Activated CD8-positive, alpha-beta T cell treated with anti-CD3 and anti-CD28 coated beads, Interleukin-2, amount 10 ng/mL, durations not matched to agents 7 days and 5 days (primary cell): ENCODE data around the gene ATP7B. TPM values are rescaled to one million over a fixed set of nuclear protein-coding genes. Genes with fewer than 3 reads are reported as not detected.

Experiments
- ATAC-seq: fragments of 150-1000 bp; cut with Tn5 transposase; one replicate; pipeline ENCODE4 v1.10.0; 2021; ENCODE audit warnings: moderate library complexity
- CTCF ChIA-PET: fragments of 350-600 bp; sonication (Branson Sonifier 250); formaldehyde crosslinking; loops from one replicate; lab custom pipeline; 2021; ENCODE audit warnings: antibody characterized with exemption; lab: Charles Lee
- POLR2A ChIA-PET: fragments of 350-600 bp; sonication (Branson Sonifier 250); formaldehyde crosslinking; loops from one replicate; lab custom pipeline; 2021; ENCODE audit warnings: antibody characterized with exemption; lab: Charles Lee
- DNase-seq: peaks from one replicate; pipeline ENCODE4 v3.0.0-alpha.2; 2020
- H3K27ac Mint-ChIP-seq: one replicate; pipeline ENCODE4 v1.8.0; 2021; ENCODE audit warnings: mild to moderate bottlenecking, mixed read lengths
- H3K27me3 Mint-ChIP-seq: one replicate; pipeline ENCODE4 v1.8.0; 2021; ENCODE audit warnings: low read depth, mixed read lengths
- H3K36me3 Mint-ChIP-seq: one replicate; pipeline ENCODE4 v1.8.0; 2021; ENCODE audit warnings: low read depth, mixed read lengths
- H3K4me1 Mint-ChIP-seq: one replicate; pipeline ENCODE4 v1.8.0; 2021; ENCODE audit warnings: low read depth, mixed read lengths
- H3K4me3 Mint-ChIP-seq: one replicate; pipeline ENCODE4 v1.8.0; 2021; ENCODE audit warnings: mild to moderate bottlenecking, mixed read lengths
- H3K9me3 Mint-ChIP-seq: one replicate; pipeline ENCODE4 v1.8.0; 2022; ENCODE audit warnings: mixed read lengths; ENCODE audit not compliant: insufficient read depth
- total RNA-seq, 2 experiments: library from RNA; stranded (reverse); gene quantifications; one replicate each; pipeline ENCODE4 v1.2.3, GENCODE V29; 2021

Gene ATP7B
- total RNA-seq, 2 experiments from 2014 or later: 0.29 to 0.37 TPM

- CTCF ChIA-PET: no interaction called here
- ATAC-seq (no peak), DNase-seq (no peak)
- POLR2A ChIA-PET: no interaction called here
- peaks cover 5% of the 10 kb centered on the region for H3K4me1 Mint-ChIP-seq
- H3K27me3 Mint-ChIP-seq: no peaks in the 10 kb centered on the region
- H3K4me3 Mint-ChIP-seq: no peak overlapping the region
- peaks cover 69% of the 10 kb centered on the region for H3K36me3 Mint-ChIP-seq
- H3K27ac Mint-ChIP-seq: no peak overlapping the region
- H3K9me3 Mint-ChIP-seq: no peaks in the 10 kb centered on the region
Observed at GRCh38 chr13:52026246-52026626, 15.0 kb upstream of the ATP7B start.

- H3K27me3 Mint-ChIP-seq: no peaks in the 10 kb centered on the region
- DNase-seq (no peak), ATAC-seq (no peak)
- H3K4me3 Mint-ChIP-seq: no peak overlapping the region
- CTCF ChIA-PET: no interaction called here
- POLR2A ChIA-PET: no interaction called here
- no peak overlapping the region for H3K27ac Mint-ChIP-seq
- no peaks in the 10 kb centered on the region for H3K9me3 Mint-ChIP-seq
- H3K36me3 Mint-ChIP-seq: peaks cover 71% of the 10 kb centered on the region
- H3K4me1 Mint-ChIP-seq: peaks cover 4% of the 10 kb centered on the region
Observed at GRCh38 chr13:52025475-52026245, 14.4 kb upstream of the ATP7B start.

GRCh38 chr13:52024481-52024880 is 13.2 kb upstream of the ATP7B start, which contains the start of gene UTP14C:
TSS of gene UTP14C (plus strand) at chr13:52024691. CDS start at chr13:52028805, 4,114 bp downstream.
- peaks cover 75% of the 10 kb centered on the region for H3K36me3 Mint-ChIP-seq
- no peak for DNase-seq
- ATAC-seq: no peak
- H3K27me3 Mint-ChIP-seq: no peaks in the 10 kb centered on the region
- H3K4me1 Mint-ChIP-seq: no peaks in the 10 kb centered on the region
- H3K9me3 Mint-ChIP-seq: no peaks in the 10 kb centered on the region
- CTCF ChIA-PET: no interaction called here
- POLR2A ChIA-PET: no interaction called here
- H3K4me3 Mint-ChIP-seq: no peak within 1 kb of the TSS
- H3K27ac Mint-ChIP-seq: no peak within 1 kb of the TSS

- CTCF ChIA-PET: no interaction called here
Observed at GRCh38 chr13:52022356-52022755, 11.1 kb upstream of the ATP7B start.

GRCh38 chr13:52020191-52020590 is 8.9 kb upstream of the ATP7B start:
- Mint-ChIP-seq H3K4me1 (no peaks in the 10 kb centered on the region), H3K9me3 (no peaks in the 10 kb centered on the region), H3K27me3 (no peaks in the 10 kb centered on the region), H3K36me3 (peaks cover 55% of the 10 kb centered on the region), H3K4me3 (no peak overlapping the region), H3K27ac (no peak overlapping the region)
- no peak for DNase-seq
- no peak for ATAC-seq
- POLR2A ChIA-PET: interaction anchor here (0.7 kb wide), 1 partner anchor 562 kb away, joined by 3 read pairs; no protein-coding TSS in a partner anchor
- CTCF ChIA-PET: no interaction called here

More at GRCh38 chr13:52022356-52022755, 11.1 kb upstream of the ATP7B start:
- no peaks in the 10 kb centered on the region for H3K9me3 Mint-ChIP-seq
- H3K36me3 Mint-ChIP-seq: peaks cover 66% of the 10 kb centered on the region
- no peak overlapping the region for H3K4me3 Mint-ChIP-seq
- H3K27ac Mint-ChIP-seq: no peak overlapping the region
- POLR2A ChIA-PET: no interaction called here
- H3K27me3 Mint-ChIP-seq: no peaks in the 10 kb centered on the region
- no peaks in the 10 kb centered on the region for H3K4me1 Mint-ChIP-seq
- DNase-seq (no peak), ATAC-seq (no peak)

GRCh38 chr13:52016296-52016695 is 5.0 kb upstream of the ATP7B start:
- CTCF ChIA-PET: interaction anchor here (1.2 kb wide), 1 partner anchor 17 kb away, joined by 4 read pairs; no protein-coding TSS in a partner anchor
- POLR2A ChIA-PET: no interaction called here
- Mint-ChIP-seq H3K36me3 (peaks cover 31% of the 10 kb centered on the region), H3K4me3 (no peak overlapping the region), H3K27me3 (peaks cover under 1% of the 10 kb centered on the region), H3K9me3 (no peaks in the 10 kb centered on the region), H3K27ac (no peak overlapping the region), H3K4me1 (peaks cover 7% of the 10 kb centered on the region)
- DNase-seq (no peak), ATAC-seq (no peak)

GRCh38 chr13:52012512-52012836 is 1.2 kb upstream of the ATP7B start:
- H3K27me3 Mint-ChIP-seq: peaks cover 28% of the 10 kb centered on the region
- ATAC-seq (no peak), DNase-seq (no peak)
- peak overlapping the region; percentile 99 for H3K4me3 Mint-ChIP-seq
- H3K36me3 Mint-ChIP-seq: peaks cover 12% of the 10 kb centered on the region
- ChIA-PET POLR2A (interaction anchor here (1.2 to 1.4 kb wide), 3 partner anchors 9 to 147 kb away, joined by 3 to 4 read pairs (median 4); partner anchors contain the start of gene NEK3), CTCF (interaction anchor here (0.8 to 4.3 kb wide), 6 partner anchors 9 to 438 kb away, joined by 3 to 23 read pairs (median 6); partner anchors contain the start of gene VPS36)
- H3K4me1 Mint-ChIP-seq: peaks cover 13% of the 10 kb centered on the region
- H3K27ac Mint-ChIP-seq: peak overlapping the region; percentile 92
- H3K9me3 Mint-ChIP-seq: no peaks in the 10 kb centered on the region

GRCh38 chr13:52011632-52012511 is 622 bp upstream of the ATP7B start, which contains the start of gene ALG11:
TSS of gene ALG11 (plus strand) at chr13:52012398. CDS start at chr13:52012419, 21 bp downstream.
- ChIA-PET CTCF (interaction anchor here (0.8 to 4.3 kb wide), 6 partner anchors 9 to 438 kb away, joined by 3 to 23 read pairs (median 6); partner anchors contain the start of gene VPS36), POLR2A (interaction anchor here (1.2 to 1.4 kb wide), 2 partner anchors 10 to 148 kb away, joined by 4 read pairs; partner anchors contain the start of gene NEK3)
- Mint-ChIP-seq H3K27ac (peak within 1 kb of the TSS; percentile 92), H3K9me3 (no peaks in the 10 kb centered on the region), H3K4me1 (peaks cover 13% of the 10 kb centered on the region), H3K4me3 (peak within 1 kb of the TSS; percentile 99), H3K27me3 (peaks cover 28% of the 10 kb centered on the region), H3K36me3 (peaks cover 9% of the 10 kb centered on the region)
- DNase-seq (peak; percentile 100), ATAC-seq (peak; percentile 100)

GRCh38 chr13:52009946-52010345 is 1.3 kb downstream of the ATP7B start:
- no peak for DNase-seq
- no peak for ATAC-seq
- no peaks in the 10 kb centered on the region for H3K9me3 Mint-ChIP-seq
- no peak overlapping the region for H3K4me3 Mint-ChIP-seq
- ChIA-PET POLR2A (no interaction called here), CTCF (interaction anchor here (0.9 to 1.2 kb wide), 2 partner anchors 118 to 194 kb away, joined by 3 to 4 read pairs; no protein-coding TSS in a partner anchor)
- peaks cover 13% of the 10 kb centered on the region for H3K4me1 Mint-ChIP-seq
- peaks cover 34% of the 10 kb centered on the region for H3K27me3 Mint-ChIP-seq
- H3K27ac Mint-ChIP-seq: no peak overlapping the region
- no peaks in the 10 kb centered on the region for H3K36me3 Mint-ChIP-seq

GRCh38 chr13:52006523-52007245 is 4.6 kb downstream of the ATP7B start:
- ATAC-seq (no peak), DNase-seq (no peak)
- CTCF ChIA-PET: no interaction called here
- POLR2A ChIA-PET: no interaction called here
- H3K4me3 Mint-ChIP-seq: no peak overlapping the region
- peaks cover 7% of the 10 kb centered on the region for H3K4me1 Mint-ChIP-seq
- H3K9me3 Mint-ChIP-seq: no peaks in the 10 kb centered on the region
- no peaks in the 10 kb centered on the region for H3K36me3 Mint-ChIP-seq
- H3K27ac Mint-ChIP-seq: no peak overlapping the region
- H3K27me3 Mint-ChIP-seq: peaks cover 34% of the 10 kb centered on the region

- ATAC-seq (no peak), DNase-seq (no peak)
- Mint-ChIP-seq H3K9me3 (no peaks in the 10 kb centered on the region), H3K4me1 (peaks cover 4% of the 10 kb centered on the region), H3K4me3 (no peak overlapping the region), H3K27me3 (peaks cover 31% of the 10 kb centered on the region), H3K36me3 (no peaks in the 10 kb centered on the region), H3K27ac (no peak overlapping the region)
- ChIA-PET CTCF (no interaction called here), POLR2A (no interaction called here)
Observed at GRCh38 chr13:52005841-52006522, 5.3 kb downstream of the ATP7B start.
